HepG2 (cell line): ENCODE measurements around the gene FTL. TPM values are rescaled to one million over a fixed set of nuclear protein-coding genes. Genes with fewer than 3 reads are reported as not detected.
A peak's percentile ranks its signal among the peaks of the same experiment; 100 is the strongest.

ENCODE experiments used
- ATAC-seq: fragments of 200-7000 bp; cut with Tn5 transposase; 3 replicates; pipeline ENCODE4 v1.9.1; 2020; ENCODE audit warnings: mild to moderate bottlenecking, moderate library complexity
- BruUV-seq: library from RNA; stranded (reverse); fragments of 400-500 nt; replicated peaks from 2 replicates; lab custom pipeline; 2021; lab: Mats Ljungman, UMichigan
- CTCF ChIA-PET: fragments of 300-600 bp; formaldehyde crosslinking; extraction: SDS; loops from one replicate; lab custom pipeline; 2021; ENCODE audit warnings: low total read pairs, inconsistent platforms, low intra/inter-chr PET ratio; lab: Yijun Ruan, JAX
- POLR2A ChIA-PET: fragments of 350-600 bp; sonication (Branson Sonifier 250); formaldehyde crosslinking; loops from one replicate; lab custom pipeline; 2020; ENCODE audit warnings: antibody characterized with exemption, inconsistent platforms; lab: Yijun Ruan, JAX
- DNase-seq: peaks from one replicate; pipeline ENCODE4 v3.0.0-alpha.2; 2015; ENCODE audit warnings: low spot score
- FAIRE-seq: peaks from 3 replicates; lab custom pipeline; 2011; peaks lifted over from hg19 to GRCh38; lab: Jason Lieb, UNC
- H2AFZ ChIP-seq: one replicate; pipeline ENCODE4 v1.6.1; 2011; ENCODE audit warnings: low read length, inconsistent platforms
- H3K27ac ChIP-seq: fragments of 300-600 bp; 3 replicates; pipeline ENCODE4 v1.8.0; 2011; ENCODE audit warnings: mixed run types, mild to moderate bottlenecking, mixed read lengths, low read length, inconsistent platforms; ENCODE audit not compliant: insufficient read depth; ENCODE audit errors: extremely low read length
- H3K27me3 ChIP-seq, 2 experiments: fragments of 200-600 bp in 1 of 2; 2 replicates in 1 of 2; 3 replicates in 1 of 2; pipeline versions ENCODE4 v1.6.0 to v1.8.0; 2011; ENCODE audit warnings: low read length in 2 of 2, mild to moderate bottlenecking in 2 of 2, moderate library complexity in 2 of 2, inconsistent platforms in 1 of 2; ENCODE audit not compliant: insufficient read depth in 2 of 2, control insufficient read depth in 1 of 2
- H3K36me3 ChIP-seq, 2 experiments: fragments of 200-600 bp in 1 of 2; replicated peaks in 1 of 2; 2 replicates in 1 of 2; 3 replicates in 1 of 2; pipeline versions ENCODE4 v1.5.1 to v1.8.0; 2011; ENCODE audit warnings: low read length in 2 of 2, inconsistent platforms in 1 of 2; ENCODE audit not compliant: insufficient read depth in 2 of 2, control insufficient read depth in 1 of 2
- H3K4me1 ChIP-seq: 2 replicates; pipeline ENCODE4 v1.5.1; 2012; ENCODE audit warnings: low read length, inconsistent platforms; ENCODE audit not compliant: insufficient read depth
- H3K4me2 ChIP-seq: 2 replicates; pipeline ENCODE4 v1.6.0; 2011; ENCODE audit warnings: low read depth, low read length, inconsistent platforms
- H3K4me3 ChIP-seq, 3 experiments: fragments of 200-600 bp in 1 of 3; sonication (generic), shearing (Covaris generic) in 1 of 3; replicated peaks in 1 of 3; 2 replicates each; pipeline ENCODE4 v1.5.1; 2011 to 2016; ENCODE audit warnings: low read length in 3 of 3, inconsistent platforms in 2 of 3, low read depth in 2 of 3, mild to moderate bottlenecking in 2 of 3, control low read depth in 1 of 3, mixed read lengths in 1 of 3; ENCODE audit not compliant: insufficient read depth in 1 of 3
- H3K79me2 ChIP-seq: one replicate; pipeline ENCODE4 v1.6.1; 2011; ENCODE audit warnings: low read length, inconsistent platforms; ENCODE audit not compliant: insufficient read depth
- H3K9ac ChIP-seq: 2 replicates; pipeline ENCODE4 v1.6.0; 2011; ENCODE audit warnings: mild to moderate bottlenecking, low read depth, low read length, inconsistent platforms; ENCODE audit not compliant: insufficient read depth
- H3K9me3 ChIP-seq: 2 replicates; pipeline ENCODE4 v1.5.1; 2012; ENCODE audit warnings: mild to moderate bottlenecking, low read length
- H4K20me1 ChIP-seq: 2 replicates; pipeline ENCODE4 v1.6.0; 2011; ENCODE audit warnings: inconsistent platforms, mild to moderate bottlenecking, low read length, moderate library complexity; ENCODE audit not compliant: insufficient read depth
- KLF6 ChIP-seq: IDR thresholded peaks from 2 replicates; pipeline ENCODE4 v1.8.0; 2016; ENCODE audit warnings: missing biosample characterization, missing genetic modification reagents
- RAD21 ChIP-seq: fragments of 450-650 bp; formaldehyde crosslinking; IDR thresholded peaks from 2 replicates; pipeline ENCODE4 v1.5.0; 2020; ENCODE audit warnings: mild to moderate bottlenecking
- SRSF4 ChIP-seq: fragments of 200-400 bp; formaldehyde crosslinking; IDR thresholded peaks from one replicate; pipeline ENCODE4 v1.6.1; 2018; ENCODE audit warnings: mild to moderate bottlenecking, low read depth, low read length, moderate library complexity; ENCODE audit not compliant: poor library complexity, severe bottlenecking
- ZNF549 ChIP-seq: sonication (generic); formaldehyde crosslinking; IDR thresholded peaks from 2 replicates; pipeline ENCODE4 v1.5.0; 2020; ENCODE audit warnings: missing genetic modification reagents
- WGBS: methylation state at CpG from one replicate; pipeline ENCODE4 v1.1.6; 2017; ENCODE audit warnings: low lambda C conversion rate; 5-methylcytosine and 5-hydroxymethylcytosine counted together
- in situ Hi-C: cut with HindIII; loops from 2 replicates; pipeline ENCODE4 v1.10.0; 2017; ENCODE audit warnings: low pct_unique_long_range_greater_than_20kb; ENCODE audit not compliant: extremely low pct_ligation_motif_present
- intact Hi-C: fragments of 100-400 bp; cut with micrococcal nuclease; formaldehyde crosslinking; loops from one replicate; pipeline ENCODE4 v1.10.0; 2022; ENCODE audit not compliant: unreplicated experiment
- polyA plus RNA-seq, 8 experiments: library from polyadenylated mRNA; depleted of rRNA in 3 of 8; stranded (reverse) in 7 of 8; unstranded in 1 of 8; fragments of >200 nt; fragmentation: Illumina TruSeq in 4 of 8; extraction: Trizol in 4 of 8; gene quantifications; 2 replicates each; pipeline versions ENCODE4 v1.2.1 to v1.2.3, GENCODE V29; 2011 to 2016; ENCODE audit warnings: low read depth in 4 of 8, missing spikeins in 1 of 8, mixed read lengths in 1 of 8; ENCODE audit not compliant: insufficient read depth in 1 of 8
- total RNA-seq, 5 experiments: library from RNA; depleted of rRNA; stranded (reverse); fragments of >200 nt; fragmentation: Illumina TruSeq; extraction: Trizol; gene quantifications; 2 replicates each; pipeline ENCODE4 v1.2.3, GENCODE V29; 2016; ENCODE audit warnings: low read depth in 1 of 5
- TF ChIP-seq, protein P1 (sequence below): fragments of 450-650 bp; IDR thresholded peaks from 2 replicates; pipeline ENCODE4 v1.6.1; 2016
- TF ChIP-seq, protein P2 (sequence below): sonication (generic); formaldehyde crosslinking; IDR thresholded peaks from 2 replicates; pipeline ENCODE4 v1.8.0; 2022; ENCODE audit warnings: low read depth, missing genetic modification reagents

The FTL gene
- total and polyA plus RNA-seq, 2 of the 13 experiments (the other 11 are each of a cell fraction or from before 2014, with no cell fraction given) = 2,721 to 8,800 TPM

DNA sequence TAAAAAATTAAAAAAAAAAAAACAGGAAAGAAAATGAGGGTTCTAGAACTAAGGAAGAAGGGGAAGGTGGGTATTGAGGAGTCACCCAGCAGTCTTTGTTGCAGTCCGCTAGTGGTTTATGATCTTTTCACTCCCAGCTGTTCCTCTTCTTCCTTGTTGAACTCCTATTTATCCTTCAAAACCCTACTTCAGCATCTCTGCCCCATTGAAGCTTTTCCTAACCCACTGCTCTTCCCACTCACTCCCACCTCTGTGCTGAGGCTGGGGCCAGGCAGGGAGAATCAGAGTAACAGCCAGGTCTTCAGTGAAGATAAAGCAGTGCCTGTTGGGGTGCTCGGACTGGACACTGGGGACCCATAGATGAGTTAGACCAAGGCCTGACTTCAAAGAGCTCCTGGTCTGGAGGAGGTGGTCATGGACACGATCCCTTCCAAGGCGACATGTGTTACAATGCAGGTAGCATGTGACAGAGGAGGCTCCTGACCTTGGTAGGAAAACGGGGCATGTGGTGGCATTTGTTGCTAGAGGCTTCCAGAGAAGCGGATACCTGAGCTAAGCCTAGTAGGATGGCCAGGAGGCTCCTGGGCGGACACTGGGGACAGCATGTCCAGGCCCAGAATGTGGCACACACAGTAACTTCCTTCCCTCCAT, 40.0 kb downstream of the FTL start:
- H3K4me1 ChIP-seq = no peaks in the 10 kb centered on the region
- no peaks in the 10 kb centered on the region for H3K79me2 ChIP-seq
- no peak overlapping the region for H3K9ac ChIP-seq
- no peaks in the 10 kb centered on the region for H3K27me3 ChIP-seq
- H3K9me3 ChIP-seq = no peaks in the 10 kb centered on the region
- TF ChIP-seq, protein P1, sequence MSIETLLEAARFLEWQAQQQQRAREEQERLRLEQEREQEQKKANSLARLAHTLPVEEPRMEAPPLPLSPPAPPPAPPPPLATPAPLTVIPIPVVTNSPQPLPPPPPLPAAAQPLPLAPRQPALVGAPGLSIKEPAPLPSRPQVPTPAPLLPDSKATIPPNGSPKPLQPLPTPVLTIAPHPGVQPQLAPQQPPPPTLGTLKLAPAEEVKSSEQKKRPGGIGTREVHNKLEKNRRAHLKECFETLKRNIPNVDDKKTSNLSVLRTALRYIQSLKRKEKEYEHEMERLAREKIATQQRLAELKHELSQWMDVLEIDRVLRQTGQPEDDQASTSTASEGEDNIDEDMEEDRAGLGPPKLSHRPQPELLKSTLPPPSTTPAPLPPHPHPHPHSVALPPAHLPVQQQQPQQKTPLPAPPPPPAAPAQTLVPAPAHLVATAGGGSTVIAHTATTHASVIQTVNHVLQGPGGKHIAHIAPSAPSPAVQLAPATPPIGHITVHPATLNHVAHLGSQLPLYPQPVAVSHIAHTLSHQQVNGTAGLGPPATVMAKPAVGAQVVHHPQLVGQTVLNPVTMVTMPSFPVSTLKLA = peak; percentile 96
- TF ChIP-seq, protein P2, sequence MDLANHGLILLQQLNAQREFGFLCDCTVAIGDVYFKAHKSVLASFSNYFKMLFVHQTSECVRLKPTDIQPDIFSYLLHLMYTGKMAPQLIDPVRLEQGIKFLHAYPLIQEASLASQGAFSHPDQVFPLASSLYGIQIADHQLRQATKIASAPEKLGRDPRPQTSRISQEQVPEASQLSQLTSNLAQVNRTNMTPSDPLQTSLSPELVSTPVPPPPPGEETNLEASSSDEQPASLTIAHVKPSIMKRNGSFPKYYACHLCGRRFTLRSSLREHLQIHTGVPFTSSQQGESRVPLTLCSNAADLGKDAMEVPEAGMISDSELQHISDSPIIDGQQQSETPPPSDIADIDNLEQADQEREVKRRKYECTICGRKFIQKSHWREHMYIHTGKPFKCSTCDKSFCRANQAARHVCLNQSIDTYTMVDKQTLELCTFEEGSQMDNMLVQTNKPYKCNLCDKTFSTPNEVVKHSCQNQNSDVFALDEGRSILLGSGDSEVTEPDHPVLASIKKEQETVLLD = no peak
- ChIA-PET POLR2A (interaction anchor here (1.6 kb wide), 1 partner anchor 14 kb away, joined by 3 read pairs; no protein-coding TSS in a partner anchor), CTCF (no interaction called here)
- no peak for DNase-seq
- in situ Hi-C loops = no loop called here
- FAIRE-seq = no peak
- H3K4me2 ChIP-seq = no peak overlapping the region
- peaks cover 27 to 54% of the 10 kb centered on the region in 2 experiments for H3K36me3 ChIP-seq
- no peak for ATAC-seq
- no peak overlapping the region for H3K4me3 ChIP-seq
- BruUV-seq = TSS peak; percentile 42
- H3K27ac ChIP-seq = no peak overlapping the region
- intact Hi-C loops = no loop called here
- WGBS = 93% methylated on average over 7 of the region's 7 CpGs
- no peaks in the 10 kb centered on the region for H4K20me1 ChIP-seq
- no peak overlapping the region for H2AFZ ChIP-seq

DNA sequence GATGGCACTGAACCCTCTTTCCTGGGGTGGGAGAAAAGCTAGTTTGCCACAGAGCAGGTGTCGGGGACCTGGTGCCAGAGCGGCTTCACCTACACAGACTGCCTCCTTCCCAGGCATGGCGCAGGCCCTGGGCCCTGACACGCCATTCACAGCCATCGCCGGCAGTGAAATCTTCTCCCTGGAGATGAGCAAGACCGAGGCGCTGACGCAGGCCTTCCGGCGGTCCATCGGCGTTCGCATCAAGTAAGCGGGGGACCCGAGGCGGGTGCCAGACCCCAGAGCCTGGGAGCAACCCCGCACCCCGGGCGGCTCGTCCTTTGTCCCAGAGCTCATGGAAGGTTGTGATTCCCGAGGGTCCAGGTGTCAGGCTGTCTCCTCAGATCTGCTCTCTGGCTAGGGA, 41.8 kb downstream of the FTL start:
- peaks cover 29 to 70% of the 10 kb centered on the region in 2 experiments for H3K36me3 ChIP-seq
- no peaks in the 10 kb centered on the region for H3K4me1 ChIP-seq
- H3K9ac ChIP-seq = no peak overlapping the region
- intact Hi-C loops = no loop called here
- FAIRE-seq (no peak), ATAC-seq (no peak), DNase-seq (no peak)
- H3K27me3 ChIP-seq = no peaks in the 10 kb centered on the region
- H3K4me3 ChIP-seq = no peak overlapping the region
- ChIA-PET CTCF (no interaction called here), POLR2A (no interaction called here)
- no peak overlapping the region for H3K27ac ChIP-seq
- TF ChIP-seq RAD21 (CRISPR knock-in tag) = no peak
- no peak for TF ChIP-seq KLF6 (CRISPR knock-in tag)
- TF ChIP-seq ZNF549 (CRISPR knock-in tag) = no peak
- TF ChIP-seq SRSF4 = no peak
- no peaks in the 10 kb centered on the region for H4K20me1 ChIP-seq
- BruUV-seq = no TSS peak
- H3K9me3 ChIP-seq = no peaks in the 10 kb centered on the region
- WGBS = 100% methylated on average over 2 of the region's 22 CpGs
- H3K4me2 ChIP-seq = no peak overlapping the region
- in situ Hi-C loops = no loop called here
- H2AFZ ChIP-seq = no peak overlapping the region
- no peaks in the 10 kb centered on the region for H3K79me2 ChIP-seq
